ENCODE measurements around the gene RAB3B.

GRCh38 chr1:51966559-51966958, 23.9 kb downstream of the RAB3B start:
- TF ChIP-seq CTCF (IDR thresholded peaks at IDR 0.05) (no peak), POLR2A (IDR thresholded peaks at IDR 0.05) (no peak)
